NAMALWA (cell line): ENCODE measurements around the gene CBFB.
"Not testable (repeated sequence)": the region's sequence is repeated elsewhere in the genome, so short reads cannot be mapped to it uniquely, and the experiment has no call there.

Source experiments
- DNase-seq: peaks from one replicate; pipeline ENCODE4 v3.0.0-alpha.2; 2015; ENCODE audit warnings: low spot score

CBFB gene

DNA sequence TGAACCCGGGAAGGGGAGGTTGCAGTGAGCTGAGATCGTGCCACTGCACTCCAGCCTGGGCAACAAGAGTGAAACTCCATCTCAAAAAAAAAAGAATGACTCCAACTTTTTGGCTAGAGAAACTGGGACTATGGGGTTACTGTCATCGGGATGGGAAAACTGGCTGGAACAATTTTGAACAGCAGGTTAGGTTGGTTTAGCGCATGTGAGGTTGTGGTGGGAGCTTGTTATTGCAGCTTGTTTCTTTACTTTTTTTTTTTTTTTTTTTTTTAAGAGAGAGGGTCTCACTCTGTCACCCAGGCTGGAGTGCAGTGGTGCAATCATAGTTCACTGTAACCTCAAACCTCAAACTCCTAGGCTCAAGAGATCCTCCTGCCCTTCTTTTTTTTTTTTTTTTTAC lies 12.6 kb downstream of the CBFB start:
- DNase-seq = not testable (repeated sequence)

DNA sequence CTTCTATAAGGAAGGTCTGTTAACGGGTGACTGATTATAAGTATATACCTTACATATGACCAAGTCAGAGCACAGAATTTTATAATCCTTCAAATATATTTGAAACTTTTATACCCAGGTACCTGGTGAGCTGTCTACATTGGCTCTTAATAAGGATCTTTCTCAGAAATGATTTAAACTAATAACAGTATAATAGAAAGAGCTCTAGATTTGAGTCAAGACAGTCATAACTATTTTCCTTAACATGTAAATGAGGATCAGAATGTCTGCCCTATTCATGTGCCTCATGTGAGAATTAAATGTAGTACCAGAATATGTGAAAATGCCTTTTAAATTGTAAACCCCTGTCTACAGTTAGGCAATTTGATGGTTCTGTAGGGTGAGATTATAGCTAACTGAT lies 14.5 kb downstream of the CBFB start:
- no peak for DNase-seq

DNA sequence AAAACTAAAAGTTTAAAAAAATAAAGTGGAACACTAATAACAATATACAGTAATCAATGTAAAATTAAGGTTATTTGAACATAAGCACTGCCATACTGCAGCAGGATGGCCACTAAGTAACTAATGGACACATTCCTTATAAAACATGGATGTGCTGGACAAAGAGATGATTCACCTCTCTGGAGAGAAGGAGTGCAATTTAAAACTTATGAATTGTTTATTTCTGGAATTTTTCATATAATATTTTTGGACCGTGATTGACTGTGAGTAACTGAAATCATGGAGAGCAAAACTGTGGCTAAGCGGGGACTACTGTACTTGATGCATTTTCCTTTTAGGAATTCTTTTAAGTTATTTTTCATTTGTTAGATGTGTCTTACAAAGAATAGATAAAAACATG lies 21.8 kb downstream of the CBFB start:
- no peak for DNase-seq

DNA sequence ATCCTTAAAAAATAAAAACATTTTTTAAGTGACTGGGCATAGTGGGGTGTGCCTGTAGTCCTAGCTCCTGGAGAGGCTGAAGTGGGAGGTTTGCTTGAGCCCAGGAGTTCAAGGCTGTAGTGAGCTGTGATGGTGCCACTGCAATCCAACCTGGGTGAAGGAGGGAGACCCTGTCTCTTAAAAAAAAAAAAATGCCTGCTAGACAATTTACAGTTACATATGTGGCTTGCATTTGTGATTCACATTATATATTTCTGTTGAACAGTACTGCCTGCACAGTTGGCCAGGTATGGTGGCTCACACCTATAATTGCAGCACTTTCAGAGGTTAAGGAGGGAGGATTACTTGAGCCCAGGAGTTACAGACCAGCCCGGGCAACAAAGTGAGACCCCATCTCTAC lies 23.4 kb downstream of the CBFB start:
- no peak for DNase-seq

DNA sequence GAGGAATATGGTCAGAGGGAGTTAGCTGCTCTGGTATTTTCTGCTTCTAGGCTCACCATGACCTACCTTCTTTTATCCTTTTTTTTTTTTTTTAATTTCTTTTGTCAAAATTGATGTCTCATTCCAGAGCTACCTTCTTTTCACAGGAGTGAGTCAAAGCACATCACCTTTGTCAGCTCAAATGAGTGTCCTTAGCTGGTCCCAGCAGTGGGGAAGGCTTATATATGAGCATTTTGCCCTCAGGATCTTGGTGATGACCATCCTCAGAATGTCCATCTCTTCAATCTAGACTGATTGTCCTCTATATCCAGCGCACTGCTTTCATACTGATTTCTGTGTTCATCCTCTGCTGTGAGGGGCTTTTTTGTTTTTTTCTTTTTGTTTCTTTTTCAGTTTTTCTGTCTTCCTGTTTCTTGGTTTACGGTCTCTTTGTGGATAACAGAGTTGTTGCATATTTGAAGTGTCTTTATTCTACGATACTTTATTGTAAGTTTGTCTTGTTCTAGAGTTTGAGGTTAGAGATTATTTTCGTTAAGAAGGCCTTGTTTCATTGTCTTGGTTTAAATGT lies 24.9 kb downstream of the CBFB start:
- DNase-seq = no peak

DNA sequence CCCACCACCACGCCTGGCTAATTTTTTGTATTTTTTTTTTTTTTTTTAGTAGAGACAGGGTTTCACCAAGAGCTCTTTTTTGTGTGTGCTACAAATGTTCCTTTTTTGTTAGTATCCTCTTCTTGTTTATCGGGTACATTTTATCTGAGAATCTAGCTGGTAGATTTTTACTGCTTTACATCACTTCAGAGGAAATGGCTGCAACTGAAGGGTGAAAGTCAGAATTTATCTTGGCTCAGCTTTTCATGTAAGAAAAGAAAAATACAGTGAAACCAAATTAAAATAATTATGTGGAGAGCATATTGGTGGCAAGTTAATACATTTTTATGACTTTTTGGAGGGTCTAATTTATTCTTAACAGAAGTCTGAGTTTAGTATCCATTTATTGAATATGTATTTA lies 26.0 kb downstream of the CBFB start:
- DNase-seq = no peak

DNA sequence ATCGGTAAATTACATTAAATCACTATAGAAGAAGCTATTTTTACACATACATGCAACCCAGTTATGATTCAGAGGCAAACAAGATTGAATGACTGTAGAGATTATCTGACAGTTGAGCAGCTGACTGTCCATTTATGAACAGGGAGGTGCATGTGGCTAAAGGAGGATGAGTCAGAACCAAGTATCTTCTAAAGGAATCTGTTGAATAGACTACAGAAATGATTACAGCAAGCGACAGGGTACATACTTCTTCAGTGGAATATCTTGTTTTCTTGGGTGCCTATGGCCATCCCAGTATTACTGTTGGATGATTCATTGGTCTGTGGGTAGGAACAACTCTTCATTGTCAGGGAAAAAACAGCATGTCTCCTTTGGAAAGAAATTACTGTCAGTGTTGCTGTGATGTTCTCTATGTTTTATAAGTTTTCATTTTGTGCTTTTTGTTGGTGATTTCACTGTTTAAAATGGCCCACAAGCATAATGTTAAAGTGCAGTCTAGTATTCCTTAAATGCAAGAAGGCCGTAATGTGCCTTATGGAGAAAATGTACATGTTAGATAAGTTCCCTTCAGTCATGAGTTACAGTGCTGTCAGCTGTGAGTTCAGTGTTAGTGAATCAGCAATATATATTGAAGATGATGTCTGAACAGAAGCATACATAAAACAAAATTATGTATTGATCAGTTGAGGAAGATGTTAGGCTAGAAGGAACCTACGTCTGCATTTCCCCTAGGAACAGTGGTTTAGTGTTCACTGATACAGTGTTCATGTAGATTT lies 27.0 kb downstream of the CBFB start:
- DNase-seq = no peak

DNA sequence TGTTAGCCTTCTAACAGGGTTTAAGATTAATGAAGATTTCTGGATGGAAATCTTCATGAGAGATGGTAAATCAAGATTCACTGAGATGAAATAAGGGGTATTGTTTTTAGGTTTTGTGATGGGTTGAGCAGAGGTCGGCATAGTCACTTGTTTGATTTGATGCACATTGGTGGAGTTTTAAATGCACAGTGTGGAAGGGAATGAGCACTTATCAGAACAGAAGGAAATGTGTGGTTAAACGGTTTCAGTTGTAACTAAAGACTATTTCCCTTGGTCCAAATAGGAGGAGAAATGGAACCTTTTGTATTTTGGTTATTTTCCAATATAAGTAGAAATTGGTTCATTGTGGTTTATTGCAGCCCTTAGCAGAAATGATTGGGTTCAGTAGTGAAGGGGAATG lies 34.1 kb downstream of the CBFB start:
- DNase-seq = no peak

DNA sequence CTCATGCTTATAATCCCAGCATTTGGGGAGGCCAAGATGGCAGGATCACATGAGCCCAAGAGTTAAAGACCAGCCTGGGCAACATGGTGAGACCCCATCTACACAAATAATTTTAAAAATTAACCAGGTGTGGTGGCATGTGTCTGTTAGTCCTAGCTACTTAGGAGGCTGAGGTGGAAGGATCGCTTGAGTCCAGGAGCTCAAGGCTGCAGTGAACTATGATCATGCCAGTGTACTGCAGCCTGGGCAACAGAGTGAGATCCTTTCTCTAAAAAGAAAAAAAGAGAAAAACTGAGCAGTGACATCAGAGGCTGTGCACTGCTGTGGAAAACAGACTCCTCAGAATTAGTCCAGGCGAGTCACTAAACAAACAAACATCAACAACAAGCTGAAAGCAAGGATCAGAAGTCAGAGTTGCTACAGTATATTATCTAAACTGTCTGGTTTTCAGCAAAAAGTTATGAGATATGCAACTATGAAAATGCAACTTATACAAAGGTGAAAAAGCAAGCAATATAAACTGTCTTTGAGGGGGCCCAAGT lies 39.3 kb downstream of the CBFB start:
- no peak for DNase-seq

DNA sequence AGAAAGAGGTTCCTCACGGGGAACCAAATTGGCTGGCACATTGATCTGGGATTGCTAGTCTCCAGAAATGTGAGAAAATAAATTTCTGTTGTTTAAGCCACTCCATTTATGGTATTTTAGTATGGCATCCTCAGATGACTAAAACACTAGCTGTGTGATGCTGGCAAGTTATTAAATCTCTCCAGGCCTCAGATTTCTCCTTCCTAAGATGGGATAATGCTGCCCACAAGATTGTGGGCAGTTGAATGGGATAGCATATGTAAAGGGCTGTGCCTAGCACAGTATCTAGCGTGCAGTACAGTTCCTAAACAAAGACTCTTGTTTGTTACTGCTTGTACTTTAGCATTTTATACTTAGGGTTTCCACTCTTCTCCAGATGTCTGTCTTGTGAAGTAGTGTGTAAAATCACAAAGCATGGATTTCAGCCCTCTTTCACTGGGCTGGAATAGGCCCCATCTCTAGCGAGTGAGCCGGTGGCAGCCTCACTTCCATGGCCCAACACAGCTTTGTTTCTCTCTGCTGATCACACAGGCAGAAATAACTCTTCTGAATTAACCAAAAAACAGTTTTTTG lies 42.6 kb downstream of the CBFB start:
- DNase-seq = no peak

DNA sequence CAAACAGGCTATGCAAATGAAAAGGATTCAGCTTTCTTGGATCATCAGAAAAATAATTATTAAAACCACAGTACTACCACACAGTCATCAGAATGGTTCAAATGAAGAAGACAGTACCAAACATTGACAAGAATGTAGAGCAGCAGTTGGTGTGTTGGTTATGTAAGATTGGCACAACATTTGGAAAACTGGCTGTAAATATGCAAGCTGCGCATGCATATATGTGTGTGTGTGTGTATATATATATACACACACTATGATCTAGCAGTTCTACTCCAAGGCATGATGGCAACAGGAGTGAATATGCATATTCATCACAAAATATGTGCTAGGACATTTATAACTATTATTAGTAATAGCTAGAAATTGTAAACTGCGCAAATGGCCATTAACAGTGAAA lies 46.4 kb downstream of the CBFB start:
- no peak for DNase-seq

DNA sequence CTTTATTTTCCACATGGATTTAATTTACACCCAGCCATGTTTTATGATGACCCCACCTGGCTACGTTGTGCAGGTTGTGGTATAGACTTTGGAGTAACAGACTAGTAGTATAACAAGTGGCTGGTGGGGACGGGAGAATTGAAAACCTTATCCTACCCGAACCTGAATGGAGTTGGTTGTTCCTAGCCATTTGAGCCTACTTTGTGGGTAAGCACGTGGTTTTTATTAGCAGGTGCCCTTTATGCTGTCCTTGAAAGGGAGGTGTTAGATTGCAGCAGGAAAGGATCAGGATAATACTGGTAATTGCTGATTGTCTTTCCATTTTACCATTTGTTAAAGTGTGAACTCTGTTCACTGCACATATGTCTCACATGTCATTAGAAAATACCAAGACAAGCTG lies 48.9 kb downstream of the CBFB start:
- no peak for DNase-seq

DNA sequence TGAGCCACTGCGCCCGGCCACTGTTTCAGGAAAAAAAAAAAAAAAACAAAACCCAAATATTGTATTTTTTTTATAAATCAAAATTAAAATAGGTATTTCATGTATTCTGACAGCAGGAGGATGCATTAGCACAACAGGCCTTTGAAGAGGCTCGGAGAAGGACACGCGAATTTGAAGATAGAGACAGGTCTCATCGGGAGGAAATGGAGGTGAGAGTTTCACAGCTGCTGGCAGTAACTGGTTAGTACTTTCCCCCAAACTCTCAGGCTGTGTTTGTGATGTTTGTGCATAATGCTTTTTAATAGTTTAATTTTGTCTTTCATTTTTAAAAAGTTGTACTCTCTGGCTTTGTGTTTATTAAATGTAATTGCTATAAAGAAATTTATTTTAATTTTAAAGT lies 53.2 kb downstream of the CBFB start:
- DNase-seq = no peak

DNA sequence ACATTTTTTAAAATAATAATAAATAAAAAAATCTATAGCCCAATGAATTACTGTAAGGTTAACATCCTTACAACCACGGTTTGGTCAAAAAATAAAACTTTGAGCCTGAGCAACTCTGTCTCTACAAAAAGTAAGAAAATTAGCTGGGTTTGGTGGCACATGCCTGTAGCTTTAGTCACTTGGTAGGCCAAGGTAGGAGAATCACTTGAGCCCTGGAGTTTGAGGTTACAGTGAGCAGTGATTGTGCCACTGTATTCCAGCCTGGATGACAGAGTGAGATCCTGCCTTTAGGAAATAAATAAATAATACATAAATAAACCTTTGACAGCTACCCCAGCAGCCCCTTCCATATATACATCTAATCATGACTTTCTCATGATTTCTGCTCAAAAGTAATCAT lies 53.9 kb downstream of the CBFB start:
- no peak for DNase-seq

DNA sequence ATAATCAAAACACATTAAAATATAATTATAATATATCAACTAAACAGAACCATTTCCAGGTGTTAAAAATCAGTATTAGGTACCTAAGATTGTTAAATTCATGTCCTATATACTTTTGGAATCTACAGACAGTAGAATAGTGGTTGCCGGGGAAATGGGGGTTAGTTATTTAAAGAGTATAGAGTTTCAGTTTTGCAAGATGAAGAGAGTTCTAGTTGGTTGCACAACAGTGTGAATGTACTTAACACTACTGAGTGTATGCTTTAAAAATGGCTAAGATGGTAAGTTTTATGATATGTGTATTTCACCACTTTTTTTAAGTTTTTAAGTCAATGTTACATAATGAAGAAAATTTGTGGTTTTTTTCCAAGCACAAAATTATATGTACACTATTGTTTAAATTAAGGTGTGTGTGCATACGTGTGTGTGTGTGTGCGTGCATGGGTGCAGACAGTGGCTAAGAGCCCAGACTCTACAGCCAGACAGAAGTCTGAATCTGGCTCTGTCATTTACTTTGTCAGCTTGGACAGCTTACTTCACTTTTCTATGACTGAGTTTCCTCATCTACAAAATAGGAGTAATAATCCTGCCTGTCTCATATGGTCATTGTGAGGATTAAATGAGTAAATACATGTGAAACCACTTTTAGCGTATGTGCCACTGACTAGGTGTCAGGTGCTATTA lies 55.5 kb downstream of the CBFB start:
- DNase-seq = peak; percentile 24

DNA sequence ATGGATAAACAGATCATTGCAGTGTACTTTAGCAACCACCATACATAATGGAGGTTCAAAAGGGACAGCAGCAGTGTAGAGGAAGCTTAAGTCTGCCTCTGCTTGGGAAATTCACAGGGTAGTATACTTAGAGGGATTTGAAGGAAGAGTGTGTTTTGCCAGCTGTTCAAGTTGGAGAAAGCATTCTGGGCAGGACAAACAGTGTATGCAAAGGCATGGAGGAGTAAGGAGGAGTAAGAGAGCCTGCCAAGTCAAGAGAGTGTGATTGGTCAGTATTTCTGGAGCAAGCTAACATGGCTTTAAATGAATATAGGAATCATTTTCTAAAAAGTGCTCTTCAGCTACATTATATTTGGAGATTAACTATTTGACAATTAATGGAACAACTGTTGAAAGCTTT lies 57.9 kb downstream of the CBFB start:
- DNase-seq = no peak

DNA sequence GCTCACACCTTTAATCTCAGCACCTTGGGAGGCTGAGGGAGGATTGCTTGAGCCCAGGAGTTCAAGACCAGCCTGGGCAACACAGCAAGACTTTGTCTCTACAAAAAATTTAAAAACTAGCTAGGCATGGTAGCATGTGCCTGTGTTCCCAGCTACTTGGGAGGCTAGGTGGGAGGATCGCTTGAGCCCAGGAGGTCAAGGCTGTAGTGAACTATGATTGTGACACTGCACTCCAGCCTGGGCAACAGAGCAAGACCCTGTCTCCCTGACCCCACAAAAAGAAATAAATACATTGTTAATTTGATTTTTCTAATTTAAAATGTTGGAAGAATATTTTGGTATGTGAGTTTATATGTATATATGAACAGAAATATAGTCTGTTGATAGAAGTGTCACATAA lies 58.3 kb downstream of the CBFB start:
- DNase-seq = no peak

DNA sequence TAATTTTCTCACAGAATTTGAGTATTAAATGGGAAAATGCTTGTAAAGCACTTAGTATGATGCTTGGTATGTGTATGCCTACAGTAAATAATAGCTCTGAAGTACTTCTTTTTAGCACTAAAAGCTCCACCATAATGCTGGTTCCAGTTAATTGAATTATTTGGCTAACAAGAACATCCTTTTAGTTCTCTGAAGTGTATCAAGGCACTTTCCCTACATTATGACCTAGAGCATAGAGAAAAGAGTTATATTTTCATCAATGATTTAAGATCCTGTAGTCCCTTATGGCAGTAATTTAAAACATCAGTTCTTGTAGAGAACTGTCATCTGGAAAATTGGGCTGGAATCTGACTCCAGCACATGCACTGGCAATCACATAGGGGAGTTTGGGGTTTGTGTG lies 58.9 kb downstream of the CBFB start:
- DNase-seq = no peak

DNA sequence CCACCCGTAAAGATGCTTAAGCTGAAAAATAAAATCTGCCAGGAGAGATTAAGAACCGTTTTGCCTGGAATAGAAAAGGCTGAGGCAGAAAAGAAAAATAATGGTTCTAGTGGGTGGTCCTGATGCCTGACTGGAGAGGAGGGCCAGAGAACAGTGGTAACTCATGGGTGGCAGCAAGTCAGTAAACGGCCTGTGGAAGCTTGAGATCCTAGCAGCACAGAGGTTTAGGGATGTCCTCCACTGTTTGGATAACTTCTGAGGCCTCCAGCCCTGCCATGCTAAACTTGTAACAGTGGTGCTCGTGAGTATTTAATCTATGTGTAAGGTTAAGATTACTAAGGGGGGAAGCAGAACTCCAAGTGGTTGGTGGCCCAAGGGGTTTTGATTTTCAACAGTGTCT lies 59.6 kb downstream of the CBFB start:
- no peak for DNase-seq

DNA sequence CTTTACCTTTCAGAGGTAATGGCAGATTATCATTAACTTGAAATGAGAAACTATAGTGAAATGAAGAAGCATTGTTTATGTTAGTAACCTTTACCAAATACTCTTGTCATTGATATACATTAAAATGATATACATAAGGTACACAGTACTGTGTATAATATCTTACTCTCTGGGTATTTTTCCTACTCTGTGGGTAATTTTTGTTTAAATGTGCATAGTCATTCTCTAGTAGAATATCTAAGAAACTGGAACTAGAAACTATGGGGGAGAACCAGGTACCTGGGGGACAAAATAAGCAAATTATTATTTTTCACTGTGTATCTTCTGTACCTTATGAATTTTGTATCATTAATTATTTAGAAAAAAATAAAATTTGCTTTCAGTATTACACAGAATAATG lies 60.2 kb downstream of the CBFB start:
- DNase-seq = no peak

DNA sequence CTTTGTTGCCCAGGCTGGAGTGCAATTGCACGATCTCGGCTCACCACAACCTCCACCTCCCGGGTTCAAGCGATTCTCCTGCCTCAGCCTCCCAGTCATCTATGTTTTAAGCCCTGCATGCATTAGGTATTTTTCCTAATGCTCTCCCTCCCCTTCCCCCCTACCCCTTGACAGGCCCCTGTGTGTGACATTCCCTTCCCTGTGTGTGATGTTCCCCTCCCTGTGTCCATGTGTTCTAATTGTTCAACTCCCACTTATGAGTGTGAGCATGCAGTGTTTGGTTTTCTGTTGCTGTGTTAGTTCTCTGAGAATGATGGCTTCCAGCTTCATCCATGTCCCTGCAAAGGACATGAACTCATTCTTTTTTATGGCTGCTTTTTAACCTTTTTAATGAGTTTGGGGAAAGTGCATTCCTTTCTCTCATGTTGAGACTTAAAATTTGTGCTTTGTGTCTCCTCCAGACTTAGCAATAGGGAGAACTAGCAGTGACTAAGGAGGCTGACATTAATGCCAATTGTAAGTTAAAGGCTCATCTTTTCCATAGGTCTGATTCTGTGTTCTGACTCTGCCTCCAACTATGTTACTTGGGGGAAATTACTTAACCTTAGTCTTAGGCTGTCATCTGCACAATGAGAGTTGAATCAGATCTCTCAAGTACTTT lies 63.1 kb downstream of the CBFB start:
- DNase-seq = no peak

DNA sequence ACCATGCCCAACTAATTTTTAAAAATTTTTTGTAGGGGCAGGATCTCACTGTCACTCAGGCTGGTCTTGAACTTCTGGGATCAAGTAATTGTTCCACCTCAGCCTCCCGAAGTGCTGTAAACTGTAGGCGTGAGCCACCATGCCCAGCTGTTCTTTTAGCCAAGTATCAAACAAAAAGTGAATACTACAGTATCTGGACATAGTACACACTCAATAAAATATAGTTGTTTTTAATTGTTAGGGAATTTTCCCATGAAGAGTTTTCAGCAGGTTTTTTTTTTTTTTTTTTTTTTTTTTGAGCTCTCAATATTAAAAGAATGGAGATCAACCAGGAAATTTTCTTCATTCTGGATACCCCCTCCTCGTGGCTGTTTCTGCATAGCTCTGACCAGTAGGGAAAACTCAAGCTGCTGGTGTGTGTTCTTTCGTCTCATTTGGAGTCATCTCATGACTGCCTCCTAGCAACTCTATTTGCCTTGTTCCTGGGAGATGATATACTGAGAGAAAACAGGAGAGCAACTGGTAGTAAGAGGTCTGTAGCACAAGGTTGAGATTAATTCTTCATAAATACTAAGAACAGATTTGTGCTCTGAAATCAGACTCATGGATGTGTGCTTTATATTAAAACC lies 64.3 kb downstream of the CBFB start:
- DNase-seq = no peak
